Naive thymus-derived CD4-positive, alpha-beta T cell (primary cell): ENCODE results near the gene ASAP3. TPM values are rescaled to one million over a fixed set of nuclear protein-coding genes. Genes with fewer than 3 reads are reported as not detected.

ENCODE experiments used
- ATAC-seq: fragments of 150-1000 bp; cut with Tn5 transposase; 2 replicates; pipeline ENCODE4 v1.10.0; 2021; ENCODE audit warnings: mild to moderate bottlenecking, moderate library complexity
- CTCF ChIA-PET: fragments of 350-600 bp; sonication (Branson Sonifier 250); formaldehyde crosslinking; loops from one replicate; lab custom pipeline; 2021; ENCODE audit warnings: antibody characterized with exemption; lab: Charles Lee
- POLR2A ChIA-PET: fragments of 350-600 bp; sonication (Branson Sonifier 250); formaldehyde crosslinking; loops from one replicate; lab custom pipeline; 2021; ENCODE audit warnings: antibody characterized with exemption, inconsistent platforms; lab: Charles Lee
- DNase-seq, 9 donors: peaks; one replicate each; pipeline versions ENCODE4 v3.0.0 to v3.0.0-alpha.2; 2020 to 2022; ENCODE audit warnings: mixed read lengths in 1 of 9
- H3K27ac ChIP-seq: one replicate; pipeline ENCODE4 v1.7.0; 2013; ENCODE audit warnings: mild to moderate bottlenecking, low read depth, low read length, moderate library complexity
- H3K27me3 ChIP-seq, 2 donors: one replicate each; pipeline ENCODE4 v1.7.0; 2013; ENCODE audit warnings: low read length in 2 of 2, mild to moderate bottlenecking in 2 of 2, moderate library complexity in 2 of 2; ENCODE audit not compliant: control insufficient read depth in 2 of 2, insufficient read depth in 2 of 2
- H3K36me3 ChIP-seq, 3 experiments: 1 replicate in 2 of 3; 2 replicates in 1 of 3; pipeline ENCODE4 v1.7.0; 2013; ENCODE audit warnings: low read length in 3 of 3, mild to moderate bottlenecking in 3 of 3, moderate library complexity in 1 of 3; ENCODE audit not compliant: insufficient read depth in 3 of 3, control insufficient read depth in 2 of 3
- H3K4me1 ChIP-seq, 2 donors: one replicate each; pipeline ENCODE4 v1.7.0; 2013; ENCODE audit warnings: low read length in 2 of 2, mild to moderate bottlenecking in 2 of 2, moderate library complexity in 1 of 2; ENCODE audit not compliant: control insufficient read depth in 2 of 2, insufficient read depth in 2 of 2
- H3K4me3 ChIP-seq: 2 replicates; pipeline ENCODE4 v1.7.0; 2013; ENCODE audit warnings: mild to moderate bottlenecking, low read length
- H3K9me3 ChIP-seq, 3 experiments: 1 replicate in 2 of 3; 2 replicates in 1 of 3; pipeline ENCODE4 v1.7.0; 2013; ENCODE audit warnings: low read length in 3 of 3; ENCODE audit not compliant: control insufficient read depth in 2 of 3
- H3K27ac Mint-ChIP-seq, 9 donors: one replicate each; pipeline ENCODE4 v1.8.0; 2020 to 2022; ENCODE audit warnings: mixed read lengths in 9 of 9, mild to moderate bottlenecking in 8 of 9, moderate library complexity in 5 of 9, inconsistent platforms in 2 of 9
- H3K27me3 Mint-ChIP-seq, 5 donors: one replicate each; pipeline ENCODE4 v1.8.0; 2021 to 2022; ENCODE audit warnings: mixed read lengths in 5 of 5, mild to moderate bottlenecking in 1 of 5
- H3K36me3 Mint-ChIP-seq, 5 donors: one replicate each; pipeline ENCODE4 v1.8.0; 2020 to 2022; ENCODE audit warnings: mixed read lengths in 5 of 5, mild to moderate bottlenecking in 3 of 5, inconsistent platforms in 1 of 5
- H3K4me1 Mint-ChIP-seq, 7 donors: one replicate each; pipeline ENCODE4 v1.8.0; 2020 to 2022; ENCODE audit warnings: mixed read lengths in 7 of 7, mild to moderate bottlenecking in 3 of 7, inconsistent platforms in 1 of 7
- H3K4me3 Mint-ChIP-seq, 10 donors: one replicate each; pipeline ENCODE4 v1.8.0; 2020 to 2022; ENCODE audit warnings: mild to moderate bottlenecking in 10 of 10, mixed read lengths in 10 of 10, moderate library complexity in 6 of 10, inconsistent platforms in 2 of 10
- H3K9me3 Mint-ChIP-seq, 11 donors: one replicate each; pipeline ENCODE4 v1.8.0; 2020 to 2022; ENCODE audit warnings: mixed read lengths in 11 of 11, mild to moderate bottlenecking in 4 of 11, inconsistent platforms in 1 of 11, moderate library complexity in 1 of 11
- intact Hi-C, 2 donors: fragments of 100-400 bp; cut with micrococcal nuclease; formaldehyde crosslinking; loops; one replicate each; pipeline ENCODE4 v1.15.1; 2023
- polyA plus RNA-seq, 2 donors: library from polyadenylated mRNA; unstranded; fragments of 300-500 nt; fragmentation: Illumina TruSeq; gene quantifications; one replicate each; pipeline ENCODE4 v1.2.3, GENCODE V29; 2021
- total RNA-seq, 6 experiments: library from RNA in 5 of 6; stranded (reverse) in 5 of 6; gene quantifications; 1 replicate in 5 of 6; 2 replicates in 1 of 6; pipeline ENCODE4 v1.2.3 and lab custom pipeline; 2021 to 2026

The ASAP3 gene
- total and polyA plus RNA-seq, 7 experiments from 2014 or later = 0.12 to 8.8 (median 1.5) TPM

- ChIA-PET POLR2A (no interaction called here), CTCF (no interaction called here)
- no peaks in the 10 kb centered on the region for H3K36me3 ChIP-seq
- no peaks in the 10 kb centered on the region for H3K9me3 ChIP-seq
- DNase-seq (no peak), ATAC-seq (no peak)
- no peak overlapping the region for H3K27ac ChIP-seq
- Mint-ChIP-seq H3K4me1 (peaks cover 0 to 8% (median 0%) of the 10 kb centered on the region in 7 donors), H3K27me3 (peaks cover 0 to 21% (median 5%) of the 10 kb centered on the region in 5 donors), H3K4me3 (no peak overlapping the region), H3K36me3 (no peaks in the 10 kb centered on the region), H3K27ac (no peak overlapping the region), H3K9me3 (no peaks in the 10 kb centered on the region)
- no peaks in the 10 kb centered on the region for H3K27me3 ChIP-seq
- intact Hi-C loops = no loop called here
- no peaks in the 10 kb centered on the region for H3K4me1 ChIP-seq
- H3K4me3 ChIP-seq = no peak overlapping the region
Observed at GRCh38 chr1:23475641-23476040, 8.3 kb downstream of the ASAP3 start.

- H3K4me3 ChIP-seq = no peak overlapping the region
- ChIA-PET POLR2A (no interaction called here), CTCF (interaction anchor here (0.6 kb wide), 1 partner anchor 67 kb away, joined by 5 read pairs; no protein-coding TSS in a partner anchor)
- no peak overlapping the region for H3K4me3 Mint-ChIP-seq
- H3K36me3 ChIP-seq = no peaks in the 10 kb centered on the region
- no peaks in the 10 kb centered on the region for H3K27me3 ChIP-seq
- no peak for DNase-seq
- H3K9me3 Mint-ChIP-seq = no peaks in the 10 kb centered on the region
- no peak for ATAC-seq
- H3K27me3 Mint-ChIP-seq = peaks cover 0 to 16% (median 5%) of the 10 kb centered on the region in 5 donors
- no peak overlapping the region for H3K27ac ChIP-seq
- no peaks in the 10 kb centered on the region for H3K36me3 Mint-ChIP-seq
- H3K27ac Mint-ChIP-seq = no peak overlapping the region
- intact Hi-C loops = no loop called here
- H3K4me1 ChIP-seq = no peaks in the 10 kb centered on the region
- H3K4me1 Mint-ChIP-seq = peaks cover 0 to 6% (median 0%) of the 10 kb centered on the region in 7 donors
- no peaks in the 10 kb centered on the region for H3K9me3 ChIP-seq
Observed at GRCh38 chr1:23475134-23475628, 8.8 kb downstream of the ASAP3 start.

GRCh38 chr1:23473037-23473800 is 10.8 kb downstream of the ASAP3 start:
- no peaks in the 10 kb centered on the region for H3K36me3 Mint-ChIP-seq
- Histone ChIP-seq H3K4me3 (no peak overlapping the region), H3K36me3 (no peaks in the 10 kb centered on the region), H3K27me3 (no peaks in the 10 kb centered on the region), H3K4me1 (no peaks in the 10 kb centered on the region), H3K9me3 (no peaks in the 10 kb centered on the region), H3K27ac (no peak overlapping the region)
- no peaks in the 10 kb centered on the region for H3K9me3 Mint-ChIP-seq
- intact Hi-C loops = no loop called here
- no peak for DNase-seq
- ChIA-PET CTCF (no interaction called here), POLR2A (no interaction called here)
- H3K27me3 Mint-ChIP-seq = peaks cover 0 to 7% (median 5%) of the 10 kb centered on the region in 5 donors
- no peak overlapping the region for H3K4me3 Mint-ChIP-seq
- H3K27ac Mint-ChIP-seq = no peak overlapping the region
- no peak for ATAC-seq
- peaks cover 0 to 6% (median 0%) of the 10 kb centered on the region in 7 donors for H3K4me1 Mint-ChIP-seq

- peaks cover 0 to 7% (median 5%) of the 10 kb centered on the region in 5 donors for H3K27me3 Mint-ChIP-seq
- POLR2A ChIA-PET = no interaction called here
- H3K9me3 Mint-ChIP-seq = no peaks in the 10 kb centered on the region
- H3K27ac Mint-ChIP-seq = no peak overlapping the region
- Histone ChIP-seq H3K9me3 (no peaks in the 10 kb centered on the region), H3K4me1 (no peaks in the 10 kb centered on the region), H3K27me3 (no peaks in the 10 kb centered on the region), H3K36me3 (no peaks in the 10 kb centered on the region), H3K27ac (no peak overlapping the region), H3K4me3 (no peak overlapping the region)
- intact Hi-C loops = no loop called here
- no peak overlapping the region for H3K4me3 Mint-ChIP-seq
- ATAC-seq (no peak), DNase-seq (no peak)
- no peaks in the 10 kb centered on the region for H3K36me3 Mint-ChIP-seq
- peaks cover 0 to 6% (median 0%) of the 10 kb centered on the region in 7 donors for H3K4me1 Mint-ChIP-seq
- CTCF ChIA-PET = no interaction called here
Observed at GRCh38 chr1:23472351-23473036, 11.5 kb downstream of the ASAP3 start.

- Histone ChIP-seq H3K27me3 (no peaks in the 10 kb centered on the region), H3K36me3 (no peaks in the 10 kb centered on the region), H3K9me3 (no peaks in the 10 kb centered on the region), H3K27ac (no peak overlapping the region), H3K4me3 (no peak overlapping the region), H3K4me1 (no peaks in the 10 kb centered on the region)
- Mint-ChIP-seq H3K36me3 (no peaks in the 10 kb centered on the region), H3K9me3 (no peaks in the 10 kb centered on the region), H3K4me3 (no peak overlapping the region), H3K27ac (no peak overlapping the region), H3K4me1 (peaks cover 0 to 4% (median 0%) of the 10 kb centered on the region in 7 donors), H3K27me3 (peaks cover 0 to 5% (median 3%) of the 10 kb centered on the region in 5 donors)
- intact Hi-C loops = no loop called here
- no peak for ATAC-seq
- POLR2A ChIA-PET = no interaction called here
- no peak for DNase-seq
- CTCF ChIA-PET = interaction anchor here (0.6 to 1.1 kb wide), 2 partner anchors 25 to 1960 kb away, joined by 3 read pairs; no protein-coding TSS in a partner anchor
Observed at GRCh38 chr1:23471473-23472075, 12.4 kb downstream of the ASAP3 start.

GRCh38 chr1:23470282-23471070 is 13.5 kb downstream of the ASAP3 start:
- Mint-ChIP-seq H3K27ac (no peak overlapping the region), H3K4me3 (no peak overlapping the region), H3K4me1 (no peaks in the 10 kb centered on the region), H3K36me3 (no peaks in the 10 kb centered on the region), H3K27me3 (no peaks in the 10 kb centered on the region), H3K9me3 (no peaks in the 10 kb centered on the region)
- Histone ChIP-seq H3K27ac (no peak overlapping the region), H3K4me1 (no peaks in the 10 kb centered on the region), H3K36me3 (no peaks in the 10 kb centered on the region), H3K4me3 (no peak overlapping the region), H3K27me3 (no peaks in the 10 kb centered on the region), H3K9me3 (no peaks in the 10 kb centered on the region)
- intact Hi-C loops = no loop called here
- DNase-seq (no peak), ATAC-seq (no peak)
- POLR2A ChIA-PET = no interaction called here
- CTCF ChIA-PET = no interaction called here
